IPS-11a (cell line): ENCODE data around the gene ERC2.

Source experiments
- H3K4me3 ChIP-seq: one replicate; pipeline ENCODE4 v1.5.1; 2013; ENCODE audit warnings: low read depth, low read length, control low read depth

Gene ERC2

DNA sequence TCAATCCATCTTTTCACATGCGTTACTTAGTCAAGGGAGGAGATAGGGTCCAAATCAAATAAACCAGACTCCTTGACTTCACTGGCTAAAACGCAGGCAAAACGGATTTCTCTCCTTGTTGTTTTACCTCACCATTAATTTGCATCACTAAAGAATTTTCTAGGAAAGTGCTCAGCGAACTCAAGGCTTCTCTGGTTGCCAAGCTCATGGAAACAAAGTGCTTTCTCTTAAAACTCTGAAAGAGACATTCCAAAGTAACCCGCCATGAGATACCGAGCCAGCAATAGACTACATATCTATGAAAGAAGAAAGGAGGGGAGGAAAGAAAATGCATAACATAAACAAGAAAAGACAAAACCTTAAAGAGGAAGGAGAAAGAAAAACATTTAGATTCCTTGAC is 769.4 kb downstream of the ERC2 start:
- H3K4me3 ChIP-seq: no peak overlapping the region

GRCh38 chr3:55697177-55697865 is 770.9 kb downstream of the ERC2 start:
- no peak overlapping the region for H3K4me3 ChIP-seq

- H3K4me3 ChIP-seq: no peak overlapping the region
Measured at GRCh38 chr3:55692957-55693558, 775.2 kb downstream of the ERC2 start.

- H3K4me3 ChIP-seq: no peak overlapping the region
Measured at GRCh38 chr3:55692295-55692956, 775.8 kb downstream of the ERC2 start.

DNA sequence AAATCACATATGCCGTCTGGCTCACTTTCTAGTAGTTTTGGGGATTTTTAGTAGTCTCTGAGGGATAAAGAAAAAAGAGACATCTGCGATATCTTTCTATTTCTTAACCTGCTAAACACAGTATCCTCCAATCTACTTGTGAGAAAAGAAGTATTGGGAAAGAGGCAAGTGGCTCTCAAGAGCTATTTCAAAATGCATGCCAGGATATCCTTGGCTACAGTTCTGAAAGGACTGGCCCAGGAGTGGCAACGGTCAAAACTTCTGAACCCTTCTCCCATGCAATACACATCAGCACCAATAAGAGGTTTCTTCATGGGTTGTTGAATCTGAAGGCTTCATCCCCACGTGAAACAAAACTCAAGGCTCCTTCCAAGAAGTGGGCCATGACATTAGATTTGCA is 777.1 kb downstream of the ERC2 start:
- no peak overlapping the region for H3K4me3 ChIP-seq

GRCh38 chr3:55690726-55691125 is 777.5 kb downstream of the ERC2 start:
- H3K4me3 ChIP-seq: no peak overlapping the region

GRCh38 chr3:55690177-55690576 is 778.1 kb downstream of the ERC2 start:
- no peak overlapping the region for H3K4me3 ChIP-seq

- no peak overlapping the region for H3K4me3 ChIP-seq
Measured at GRCh38 chr3:55688154-55688553, 780.1 kb downstream of the ERC2 start.

- H3K4me3 ChIP-seq: no peak overlapping the region
Measured at GRCh38 chr3:55687526-55687925, 780.7 kb downstream of the ERC2 start.

GRCh38 chr3:55686426-55687254 is 781.6 kb downstream of the ERC2 start:
- H3K4me3 ChIP-seq: no peak overlapping the region

DNA sequence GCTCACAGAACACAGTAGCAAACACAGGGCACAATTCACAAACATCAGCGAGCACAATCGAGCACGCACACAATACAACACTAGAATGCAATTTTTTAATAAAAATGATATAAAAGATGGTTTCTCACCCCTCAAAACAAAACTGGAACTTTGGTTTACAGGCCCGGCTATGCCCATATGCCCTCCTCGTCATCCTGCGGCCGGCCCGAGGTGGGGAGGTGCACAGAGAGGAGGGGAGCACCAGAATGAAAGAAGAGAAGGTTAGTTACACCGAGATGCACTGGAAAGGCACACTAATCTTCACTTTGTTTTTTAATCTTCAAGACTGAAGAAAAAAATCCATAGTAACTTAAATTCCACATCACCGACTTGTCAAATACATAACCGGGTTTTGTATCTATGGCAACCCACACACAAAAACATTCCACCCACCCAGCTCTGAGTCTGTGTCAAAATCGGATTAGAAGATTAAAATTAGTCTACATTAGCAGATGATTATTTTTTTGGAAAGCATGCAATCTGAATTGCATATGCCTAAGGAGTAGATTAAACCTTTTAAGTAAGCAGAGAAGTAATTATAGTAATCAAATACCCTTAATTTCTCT is 784.5 kb downstream of the ERC2 start:
- H3K4me3 ChIP-seq: no peak overlapping the region

DNA sequence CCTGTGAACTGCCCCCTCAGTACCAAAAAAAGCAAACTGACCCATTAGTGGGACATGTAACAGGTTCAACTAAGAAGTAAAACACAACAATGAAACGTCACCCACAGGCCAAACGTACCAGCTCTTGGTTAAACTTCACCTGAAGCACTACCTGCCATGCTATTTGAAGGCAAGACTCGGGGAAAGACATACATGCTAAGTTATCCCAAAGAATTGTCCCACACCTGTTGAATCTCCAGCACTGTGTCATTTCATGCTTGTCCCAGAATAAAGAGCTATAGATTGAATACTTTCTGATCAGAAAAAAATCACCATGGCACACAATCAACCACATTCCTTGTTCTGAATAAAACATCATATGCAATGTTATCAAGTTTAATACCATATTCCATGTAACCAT is 785.8 kb downstream of the ERC2 start:
- H3K4me3 ChIP-seq: no peak overlapping the region

GRCh38 chr3:55678546-55679216 is 789.6 kb downstream of the ERC2 start:
- no peak overlapping the region for H3K4me3 ChIP-seq

- H3K4me3 ChIP-seq: no peak overlapping the region
Measured at GRCh38 chr3:55676643-55677042, 791.6 kb downstream of the ERC2 start.

GRCh38 chr3:55675478-55675877 is 792.8 kb downstream of the ERC2 start:
- H3K4me3 ChIP-seq: no peak overlapping the region

GRCh38 chr3:55673764-55674163 is 794.5 kb downstream of the ERC2 start:
- H3K4me3 ChIP-seq: no peak overlapping the region

GRCh38 chr3:55669133-55669532 is 799.1 kb downstream of the ERC2 start:
- H3K4me3 ChIP-seq: no peak overlapping the region

GRCh38 chr3:55668359-55668758 is 799.9 kb downstream of the ERC2 start:
- H3K4me3 ChIP-seq: no peak overlapping the region

GRCh38 chr3:55664387-55664786 is 803.9 kb downstream of the ERC2 start:
- no peak overlapping the region for H3K4me3 ChIP-seq

DNA sequence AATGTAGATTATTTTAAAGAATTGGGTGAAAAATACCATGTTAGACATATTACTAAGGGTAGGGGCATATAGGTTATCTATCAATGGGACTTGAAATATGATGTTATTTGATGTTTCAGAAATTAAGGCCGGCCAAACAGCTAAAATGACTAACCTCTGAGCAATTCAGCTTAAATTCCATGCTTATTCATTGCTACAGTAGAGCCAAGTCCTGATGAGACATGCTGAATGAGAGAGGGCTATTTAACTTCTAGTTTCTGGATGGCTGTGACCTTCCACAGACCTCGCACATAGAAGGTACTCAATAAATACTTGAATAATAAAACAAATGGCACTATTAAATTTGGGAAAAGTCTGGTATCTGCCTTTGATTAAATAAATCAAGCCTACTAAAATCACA is 805.6 kb downstream of the ERC2 start:
- H3K4me3 ChIP-seq: no peak overlapping the region

DNA sequence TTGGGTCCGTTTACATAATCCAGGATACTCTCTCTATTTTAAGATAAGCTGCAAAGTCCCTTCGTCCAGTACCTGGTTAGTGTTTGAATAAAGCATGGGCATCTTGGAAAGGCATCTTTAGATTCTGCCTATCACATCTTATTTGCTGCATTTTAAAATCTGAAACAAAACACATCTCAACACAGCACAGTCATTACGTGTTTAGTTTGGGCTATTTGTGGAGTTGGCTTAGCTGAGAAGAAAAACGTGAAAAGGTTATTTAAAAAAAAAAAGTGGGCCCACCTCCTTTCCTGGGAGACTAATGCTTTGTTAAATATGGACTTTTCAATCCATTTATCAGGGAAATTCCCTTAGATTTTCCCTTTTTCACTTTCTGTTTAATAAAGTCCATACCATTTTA is 806.7 kb downstream of the ERC2 start:
- no peak overlapping the region for H3K4me3 ChIP-seq
